Measurements from ENCODE around the gene ABHD14A.

ABHD14A gene

DNA sequence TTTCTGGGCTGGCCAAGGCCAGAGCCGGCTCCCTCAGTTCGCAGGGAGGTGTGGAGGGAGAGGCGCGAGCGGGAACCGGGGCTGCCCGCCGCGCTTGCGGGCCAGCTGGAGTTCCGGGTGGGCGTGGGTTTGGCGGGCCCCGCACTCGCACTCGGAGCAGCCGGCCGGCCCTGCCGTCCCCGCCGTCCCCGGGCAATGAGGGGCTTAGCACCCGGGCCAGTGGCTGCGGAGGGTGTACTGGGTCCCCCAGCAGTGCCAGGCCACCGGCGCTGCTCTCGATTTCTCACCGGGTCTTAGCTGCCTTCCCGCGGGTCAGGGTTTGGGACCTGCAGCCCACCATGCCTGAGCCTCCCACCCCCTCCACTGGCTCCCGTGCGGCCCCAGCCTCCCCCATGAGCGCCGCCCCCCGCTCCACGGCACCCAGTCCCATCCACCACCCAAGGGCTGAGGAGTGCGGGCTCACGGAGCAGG, 15.7 kb downstream of the ABHD14A start:
- in situ Hi-C loops (cut with HindIII; ENCODE audit: low sequenced_read_pairs), result loop anchor here (5.0 to 10.0 kb wide), 2 partner anchors 114 to 157 kb away; no protein-coding TSS in a partner anchor

- in situ Hi-C loops (cut with HindIII; ENCODE audit: low sequenced_read_pairs), result loop anchor here (5.0 to 10.0 kb wide), 2 partner anchors 113 to 155 kb away; no protein-coding TSS in a partner anchor
Measured at GRCh38 chr3:51992017-51992682, 17.3 kb downstream of the ABHD14A start.

- in situ Hi-C loops (cut with HindIII; ENCODE audit: low sequenced_read_pairs), result loop anchor here (5.0 to 10.0 kb wide), 2 partner anchors 111 to 154 kb away; no protein-coding TSS in a partner anchor
Measured at GRCh38 chr3:51993657-51994056, 18.8 kb downstream of the ABHD14A start.

DNA sequence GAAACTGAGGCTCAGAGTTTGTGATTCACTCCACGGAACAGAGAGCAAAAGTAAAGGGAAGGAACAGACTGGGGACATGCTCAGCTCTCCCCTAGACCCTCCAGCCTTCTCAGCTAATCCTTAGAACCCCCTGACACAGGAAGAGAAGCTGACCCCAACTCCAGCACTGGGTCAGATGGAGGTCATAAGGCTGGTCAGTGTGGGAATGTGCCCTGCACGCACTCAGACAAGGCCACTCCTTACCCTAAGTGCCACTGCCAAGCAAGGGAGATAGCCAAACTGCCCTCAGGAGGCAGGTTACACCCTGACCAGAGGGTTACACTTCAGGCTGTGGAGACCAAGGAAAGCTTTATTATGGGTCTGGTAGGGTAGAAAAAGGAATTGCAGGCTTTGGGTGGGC, 19.7 kb downstream of the ABHD14A start:
- in situ Hi-C loops (cut with HindIII; ENCODE audit: low sequenced_read_pairs), result loop anchor here (5.0 to 10.0 kb wide), 2 partner anchors 110 to 153 kb away; no protein-coding TSS in a partner anchor

GRCh38 chr3:51995346-51996163, 20.7 kb downstream of the ABHD14A start, which contains the start of gene RPL29:
TSS of gene RPL29 (minus strand) at chr3:51995895. CDS start at chr3:51995461, 434 bp downstream.
- in situ Hi-C loops (cut with HindIII; ENCODE audit: low sequenced_read_pairs), result loop anchor here (10.0 kb wide), 1 partner anchor 109 kb away; no protein-coding TSS in a partner anchor

GRCh38 chr3:51997172-51997571, 22.3 kb downstream of the ABHD14A start:
- in situ Hi-C loops (cut with HindIII; ENCODE audit: low sequenced_read_pairs), result loop anchor here (10.0 kb wide), 1 partner anchor 108 kb away; no protein-coding TSS in a partner anchor

DNA sequence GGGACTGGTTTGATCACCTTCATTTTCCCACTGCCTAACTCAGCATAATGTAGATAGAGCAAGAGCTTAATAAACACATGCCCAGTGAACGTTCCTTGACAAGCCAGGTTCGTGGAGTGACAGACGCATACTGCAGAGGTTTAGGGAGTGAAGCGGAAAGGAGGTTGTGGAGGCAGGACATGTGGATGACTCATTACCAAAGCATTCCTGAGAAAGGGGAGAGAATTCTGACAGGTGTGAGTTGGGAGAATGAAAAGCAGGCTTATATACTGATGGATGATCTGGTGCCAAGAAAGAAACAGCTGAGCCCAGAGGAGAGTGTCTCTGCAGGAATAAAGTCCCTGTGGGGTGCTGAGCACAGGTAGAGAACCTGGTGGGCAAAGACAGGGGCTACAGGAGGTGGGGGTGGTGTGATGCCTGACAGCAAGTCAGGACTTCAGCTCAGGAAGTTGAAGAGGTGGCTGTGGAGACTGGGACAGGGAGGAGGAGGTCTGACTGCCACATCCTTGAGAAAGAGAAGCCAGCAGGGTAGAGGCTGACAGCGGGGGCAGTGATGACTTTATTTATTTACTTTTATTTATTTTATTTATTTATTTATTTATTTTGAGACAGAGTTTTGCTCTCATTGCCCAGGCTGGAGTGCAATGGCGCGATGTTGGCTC, 23.2 kb downstream of the ABHD14A start:
- in situ Hi-C loops (cut with HindIII; ENCODE audit: low sequenced_read_pairs), result loop anchor here (10.0 kb wide), 1 partner anchor 107 kb away; no protein-coding TSS in a partner anchor

DNA sequence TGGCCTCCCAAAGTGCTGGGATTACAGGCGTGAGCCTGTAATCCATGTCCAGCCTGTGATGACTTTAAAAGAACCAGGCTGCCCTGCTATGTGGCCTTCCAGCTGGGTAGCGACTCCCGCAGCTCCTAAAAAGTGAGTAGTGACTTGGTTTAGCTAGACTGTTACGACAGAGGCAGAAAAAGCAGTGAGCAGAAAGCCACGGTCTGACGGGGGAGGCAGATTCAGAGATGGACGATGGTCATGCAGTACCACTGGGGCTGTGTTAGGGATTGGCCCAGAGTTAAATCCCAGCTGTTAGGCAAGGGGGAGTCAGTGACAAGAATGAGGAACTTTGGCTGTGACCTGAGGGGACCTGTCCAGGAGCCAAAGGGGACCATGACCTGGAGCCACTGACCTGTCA, 23.9 kb downstream of the ABHD14A start:
- in situ Hi-C loops (cut with HindIII; ENCODE audit: low sequenced_read_pairs), result loop anchor here (10.0 kb wide), 1 partner anchor 106 kb away; no protein-coding TSS in a partner anchor

DNA sequence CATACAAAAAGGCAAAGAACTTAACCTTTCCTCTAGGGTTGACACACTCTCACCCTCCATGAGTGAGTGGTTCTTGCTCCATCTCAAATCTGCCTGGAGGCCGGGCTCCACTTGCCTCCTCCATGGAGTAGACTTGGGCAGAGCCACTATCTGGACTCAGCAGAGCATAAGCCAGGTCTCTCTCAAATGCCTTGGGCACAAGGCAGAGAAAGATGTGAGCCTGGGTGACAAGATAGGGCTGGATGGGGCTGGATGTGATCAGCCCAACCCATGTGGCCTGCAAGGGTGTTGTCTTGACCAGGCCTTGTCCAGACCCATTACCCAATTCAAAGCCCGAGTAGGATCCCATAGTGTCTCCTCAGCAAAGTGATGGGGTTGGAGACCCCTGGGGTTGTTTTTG, 25.0 kb downstream of the ABHD14A start:
- in situ Hi-C loops (cut with HindIII; ENCODE audit: low sequenced_read_pairs), result loop anchor here (10.0 kb wide), 1 partner anchor 105 kb away; no protein-coding TSS in a partner anchor

- in situ Hi-C loops (cut with HindIII; ENCODE audit: low sequenced_read_pairs), result no loop called here
Measured at GRCh38 chr3:52001443-52001974, 26.6 kb downstream of the ABHD14A start.

GRCh38 chr3:52002748-52003147, 27.9 kb downstream of the ABHD14A start:
- in situ Hi-C loops (cut with HindIII; ENCODE audit: low sequenced_read_pairs), result no loop called here

DNA sequence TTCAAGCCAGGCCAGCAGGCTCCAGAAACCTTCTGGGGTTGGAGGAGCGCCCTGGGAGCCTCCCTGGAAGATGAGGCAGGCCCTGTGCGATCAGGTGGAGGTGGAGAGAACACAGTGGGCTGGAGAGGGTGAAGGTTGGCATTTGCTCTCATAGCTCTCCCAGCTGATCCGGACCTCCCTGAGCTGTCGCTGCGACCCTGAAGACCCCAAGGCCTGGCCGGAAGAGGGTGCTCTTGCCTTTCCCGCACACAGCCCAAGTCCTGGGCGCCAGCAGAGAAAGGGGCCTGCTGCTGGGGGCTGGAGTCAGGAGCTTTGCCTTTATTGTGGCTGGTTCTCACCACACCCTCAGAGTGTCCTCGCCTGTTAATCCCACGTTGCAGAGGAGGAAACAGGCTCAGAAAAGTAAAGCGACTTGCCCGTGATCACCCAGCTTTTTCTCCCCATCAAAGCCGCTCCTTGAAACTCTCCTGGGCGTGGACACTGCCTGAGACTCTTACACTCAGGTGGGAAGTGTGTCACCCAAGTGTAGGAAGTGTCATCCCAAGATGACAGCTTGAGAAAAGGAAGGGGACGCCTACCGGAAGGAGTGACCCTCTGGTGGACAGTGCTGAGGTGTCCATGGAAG, 29.4 kb downstream of the ABHD14A start:
- in situ Hi-C loops (cut with HindIII; ENCODE audit: low sequenced_read_pairs), result no loop called here

GRCh38 chr3:52004906-52005395, 30.1 kb downstream of the ABHD14A start:
- in situ Hi-C loops (cut with HindIII; ENCODE audit: low sequenced_read_pairs), result no loop called here

DNA sequence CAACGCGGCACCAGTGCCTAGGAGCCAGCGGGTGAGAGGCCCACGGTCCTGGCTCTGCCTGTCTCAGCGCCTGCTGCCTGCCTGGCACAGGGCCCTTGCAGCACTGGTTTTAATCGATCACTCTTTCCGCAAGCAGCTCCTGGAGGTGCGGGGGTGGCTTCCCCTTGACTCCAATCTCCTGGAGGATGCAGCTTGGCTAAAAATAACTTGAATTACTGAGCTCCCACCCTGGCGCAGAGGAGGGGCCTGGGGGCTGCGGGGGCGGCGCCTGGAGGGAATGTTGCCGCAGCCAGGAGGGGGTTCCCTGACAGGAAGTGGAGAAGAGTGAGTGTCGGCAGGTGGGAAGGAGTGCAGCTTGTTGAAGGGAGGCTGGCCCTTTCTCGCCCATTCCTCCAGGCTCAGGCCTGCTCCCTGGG, 30.7 kb downstream of the ABHD14A start:
- in situ Hi-C loops (cut with HindIII; ENCODE audit: low sequenced_read_pairs), result no loop called here

- in situ Hi-C loops (cut with HindIII; ENCODE audit: low sequenced_read_pairs), result no loop called here
Measured at GRCh38 chr3:52006017-52006819, 31.4 kb downstream of the ABHD14A start.

GRCh38 chr3:52006820-52007133, 31.9 kb downstream of the ABHD14A start:
- in situ Hi-C loops (cut with HindIII; ENCODE audit: low sequenced_read_pairs), result no loop called here

DNA sequence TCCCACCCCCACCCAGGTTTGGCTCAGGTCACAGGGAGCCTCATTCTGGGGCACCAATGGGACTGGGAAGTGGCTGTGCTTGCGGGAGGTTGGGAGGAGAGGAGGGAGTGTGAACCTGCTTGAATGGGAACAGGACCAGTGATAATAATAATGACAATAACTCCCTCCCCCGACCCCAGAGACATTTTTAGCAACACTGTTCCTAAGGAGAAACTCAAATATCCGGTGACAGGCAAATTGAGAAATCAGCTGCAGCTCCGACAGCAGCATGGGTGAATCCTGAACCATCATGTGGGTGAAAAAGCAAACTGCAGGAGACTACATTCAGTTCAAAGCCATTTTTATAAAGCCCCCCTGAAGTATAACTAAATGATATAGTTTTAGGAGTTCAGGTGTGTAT, 32.4 kb downstream of the ABHD14A start:
- in situ Hi-C loops (cut with HindIII; ENCODE audit: low sequenced_read_pairs), result no loop called here

DNA sequence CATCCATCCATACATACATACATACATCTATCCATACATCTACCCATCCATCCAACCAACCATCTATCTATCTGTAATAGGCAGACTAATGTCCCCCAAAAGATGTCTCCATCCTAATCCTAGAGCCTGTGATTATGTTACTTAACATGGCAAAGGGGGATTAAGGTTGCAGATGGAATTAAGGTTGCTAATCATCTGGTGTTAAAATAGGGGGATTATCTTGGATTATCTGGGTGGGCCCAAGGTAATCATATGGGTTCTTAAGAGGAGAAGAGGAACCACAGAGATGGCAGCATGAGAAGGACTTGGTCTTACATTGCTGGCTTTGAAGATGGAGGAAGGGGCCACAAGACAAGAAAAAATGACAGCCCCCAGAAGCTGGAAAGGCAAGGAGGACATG, 35.6 kb downstream of the ABHD14A start:
- in situ Hi-C loops (cut with HindIII; ENCODE audit: low sequenced_read_pairs), result no loop called here

GRCh38 chr3:52012699-52013098, 37.8 kb downstream of the ABHD14A start:
- in situ Hi-C loops (cut with HindIII; ENCODE audit: low sequenced_read_pairs), result no loop called here
